Measurements from ENCODE around the gene NOTCH1.

NOTCH1 gene

GRCh38 chr9:136517012-136517743, 28.7 kb downstream of the NOTCH1 start:
- no peak for DNase-seq (ENCODE audit: low read depth, low spot score)

- DNase-seq (ENCODE audit: low read depth, low spot score), result no peak
Measured at GRCh38 chr9:136516191-136516654, 29.6 kb downstream of the NOTCH1 start.

DNA sequence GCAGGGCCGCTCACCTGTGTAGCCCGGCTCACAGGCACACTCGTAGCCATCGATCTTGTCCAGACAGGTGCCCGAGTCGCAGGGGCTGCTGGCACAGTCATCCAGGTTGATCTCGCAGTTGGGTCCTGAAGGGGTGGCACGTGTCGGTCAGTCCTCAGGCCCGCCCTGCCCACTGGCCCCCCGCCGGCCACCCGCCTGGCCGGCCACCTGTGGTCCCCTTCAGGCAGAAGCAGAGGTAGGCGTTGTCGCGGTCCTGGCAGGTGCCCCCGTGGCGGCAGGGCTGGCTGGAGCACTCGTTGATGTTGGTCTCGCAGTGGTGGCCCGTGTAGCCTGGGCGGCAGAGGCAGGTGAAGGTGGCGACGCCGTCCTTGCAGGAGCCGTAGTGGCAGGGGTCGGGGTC, 30.6 kb downstream of the NOTCH1 start:
- no peak for DNase-seq (ENCODE audit: low read depth, low spot score)

DNA sequence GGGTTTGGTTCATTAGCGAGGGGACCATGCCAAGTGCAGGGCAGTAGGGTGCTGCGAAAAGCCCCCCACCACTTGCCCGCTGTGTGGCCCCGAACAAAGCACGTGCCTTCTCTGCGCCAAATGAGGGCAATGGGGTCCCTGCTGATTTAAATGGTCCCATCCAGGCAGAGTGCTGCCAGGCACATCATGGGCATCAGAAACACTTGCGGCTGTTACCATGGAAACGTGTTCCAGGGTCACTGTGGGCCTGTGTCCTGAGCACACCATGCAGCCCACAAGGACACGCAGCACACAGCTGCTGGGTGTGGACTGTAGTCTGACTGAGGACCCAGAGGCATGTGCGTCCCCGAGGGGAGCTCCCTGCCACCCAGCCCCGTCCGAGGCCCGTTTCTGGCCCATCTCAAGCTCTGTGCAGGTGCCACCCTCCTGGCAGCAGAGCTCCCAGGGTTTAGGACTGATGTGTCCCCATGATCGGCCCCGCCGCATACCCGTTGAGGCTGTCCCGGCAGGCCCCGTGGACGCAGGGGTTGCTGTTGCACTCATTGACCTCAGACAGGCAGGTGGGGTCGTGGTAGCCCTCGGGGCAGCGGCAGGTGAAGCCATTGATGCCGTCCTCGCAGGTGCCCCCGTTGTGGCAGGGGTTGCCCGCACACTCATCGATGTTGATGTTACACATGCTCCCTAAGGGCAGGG, 31.7 kb downstream of the NOTCH1 start:
- DNase-seq (ENCODE audit: low read depth, low spot score), result no peak

DNA sequence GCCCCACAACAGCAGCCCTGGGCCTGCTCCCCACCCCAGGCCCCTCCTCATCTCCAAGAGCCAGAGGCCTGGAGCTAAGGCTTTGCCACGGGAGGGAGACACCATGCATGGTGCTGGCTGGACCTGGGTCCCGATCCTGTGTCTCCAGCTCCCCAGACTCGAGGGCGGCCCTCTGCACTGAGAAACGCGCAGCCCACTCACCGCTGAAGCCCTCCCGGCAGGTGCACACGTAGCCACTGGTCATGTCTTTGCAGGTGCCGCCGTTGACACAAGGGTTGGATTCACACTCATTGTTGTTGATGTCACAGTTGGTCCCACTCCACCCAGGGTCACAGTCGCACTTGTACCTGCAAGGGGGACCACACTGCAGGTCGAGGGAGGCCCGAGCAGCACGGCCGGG, 32.7 kb downstream of the NOTCH1 start:
- no peak for DNase-seq (ENCODE audit: low read depth, low spot score)

- no peak for DNase-seq (ENCODE audit: low read depth, low spot score)
Measured at GRCh38 chr9:136512651-136513071, 33.2 kb downstream of the NOTCH1 start.

DNA sequence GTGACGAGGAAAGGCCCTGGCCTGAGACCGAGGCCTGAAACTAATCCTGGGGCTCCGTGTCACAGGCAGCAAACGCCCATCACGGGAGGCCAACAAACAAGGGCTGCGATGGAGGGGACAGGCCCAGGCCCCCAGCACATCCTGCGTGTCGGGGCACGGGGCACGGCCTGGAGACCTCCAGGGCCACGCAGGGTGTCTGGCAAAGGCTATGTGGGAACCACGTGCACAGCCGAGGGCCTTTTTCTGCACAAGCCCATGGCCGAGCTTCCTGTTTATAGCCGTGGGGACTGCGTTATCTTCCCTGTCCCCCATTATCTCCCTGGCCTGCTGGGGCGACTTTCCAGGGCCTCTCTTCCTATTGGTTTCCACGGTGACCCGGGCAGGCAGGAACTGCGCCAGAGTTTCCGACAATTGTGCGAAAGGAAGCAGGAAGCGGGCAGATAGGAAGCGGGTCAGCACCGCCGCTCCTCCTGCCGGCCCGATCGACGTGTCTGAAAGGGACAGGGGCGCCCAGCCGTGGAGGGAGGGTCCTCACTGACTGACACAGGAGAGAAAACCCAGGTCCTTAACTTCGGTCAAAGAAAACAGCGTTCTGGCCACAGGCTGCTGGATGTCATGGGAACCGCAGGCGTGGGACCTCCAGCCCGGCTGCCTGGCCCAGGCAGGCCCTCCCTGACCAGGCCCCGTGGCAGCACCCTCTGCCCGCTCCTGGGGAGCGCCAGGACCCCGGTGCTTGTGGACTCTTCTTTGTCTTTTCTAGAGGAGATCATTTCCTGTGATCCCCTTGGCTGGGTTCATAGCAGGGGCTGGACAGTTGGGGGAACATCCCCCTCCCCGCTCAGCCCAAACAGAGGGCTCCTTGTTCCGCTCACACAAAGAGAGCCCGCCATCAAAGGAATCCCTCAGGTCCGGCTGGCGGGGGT, 33.9 kb downstream of the NOTCH1 start:
- DNase-seq (ENCODE audit: low read depth, low spot score), result no peak

- DNase-seq (ENCODE audit: low read depth, low spot score), result no peak
Measured at GRCh38 chr9:136511144-136511669, 34.6 kb downstream of the NOTCH1 start.

- DNase-seq (ENCODE audit: low read depth, low spot score), result no peak
Measured at GRCh38 chr9:136510561-136510960, 35.3 kb downstream of the NOTCH1 start.

DNA sequence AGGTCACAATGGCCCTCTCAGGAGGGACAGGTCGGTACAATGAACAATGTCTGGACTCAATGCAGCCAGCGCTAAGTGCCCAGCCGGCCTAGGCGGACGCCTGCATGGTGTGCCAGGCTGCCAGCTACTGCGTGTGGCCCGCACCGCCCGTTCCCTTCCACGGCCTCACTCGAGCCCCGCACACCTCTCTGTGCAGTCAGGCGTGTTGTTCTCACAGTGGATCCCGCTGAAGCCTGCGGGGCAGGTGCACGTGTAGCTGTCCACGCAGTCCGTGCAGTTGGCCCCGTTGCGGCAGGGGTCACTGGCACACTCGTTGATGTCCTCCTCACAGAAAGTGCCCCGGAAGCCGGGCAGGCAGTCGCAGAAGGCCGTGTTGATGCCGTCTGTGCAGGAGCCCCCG, 36.3 kb downstream of the NOTCH1 start:
- no peak for DNase-seq (ENCODE audit: low read depth, low spot score)

- DNase-seq (ENCODE audit: low read depth, low spot score), result no peak
Measured at GRCh38 chr9:136508729-136509500, 36.9 kb downstream of the NOTCH1 start.

- DNase-seq (ENCODE audit: low read depth, low spot score), result no peak
Measured at GRCh38 chr9:136507992-136508375, 37.9 kb downstream of the NOTCH1 start.

- DNase-seq (ENCODE audit: low read depth, low spot score), result no peak
Measured at GRCh38 chr9:136507221-136507991, 38.4 kb downstream of the NOTCH1 start.

DNA sequence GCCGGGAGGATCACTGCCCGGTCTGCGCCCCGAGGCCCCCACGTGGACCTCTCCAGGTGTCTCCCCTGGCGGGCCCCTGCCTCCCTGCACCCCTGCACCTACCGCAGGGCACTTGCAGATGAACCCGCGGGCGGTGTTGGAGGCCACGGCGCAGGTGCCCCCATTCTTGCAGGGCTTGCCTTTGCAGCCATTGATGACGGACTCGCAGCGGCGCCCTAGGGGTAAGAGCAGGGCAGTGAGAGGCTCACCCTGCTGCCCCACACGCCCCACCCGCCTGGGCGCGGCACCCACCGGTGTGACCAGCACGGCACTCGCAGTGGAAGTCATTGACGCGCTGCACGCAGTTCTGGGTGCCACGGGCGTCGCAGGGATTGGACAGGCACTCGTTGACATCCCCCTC, 39.4 kb downstream of the NOTCH1 start:
- no peak for DNase-seq (ENCODE audit: low read depth, low spot score)

GRCh38 chr9:136505406-136506403, 40.1 kb downstream of the NOTCH1 start:
- no peak for DNase-seq (ENCODE audit: low read depth, low spot score)

DNA sequence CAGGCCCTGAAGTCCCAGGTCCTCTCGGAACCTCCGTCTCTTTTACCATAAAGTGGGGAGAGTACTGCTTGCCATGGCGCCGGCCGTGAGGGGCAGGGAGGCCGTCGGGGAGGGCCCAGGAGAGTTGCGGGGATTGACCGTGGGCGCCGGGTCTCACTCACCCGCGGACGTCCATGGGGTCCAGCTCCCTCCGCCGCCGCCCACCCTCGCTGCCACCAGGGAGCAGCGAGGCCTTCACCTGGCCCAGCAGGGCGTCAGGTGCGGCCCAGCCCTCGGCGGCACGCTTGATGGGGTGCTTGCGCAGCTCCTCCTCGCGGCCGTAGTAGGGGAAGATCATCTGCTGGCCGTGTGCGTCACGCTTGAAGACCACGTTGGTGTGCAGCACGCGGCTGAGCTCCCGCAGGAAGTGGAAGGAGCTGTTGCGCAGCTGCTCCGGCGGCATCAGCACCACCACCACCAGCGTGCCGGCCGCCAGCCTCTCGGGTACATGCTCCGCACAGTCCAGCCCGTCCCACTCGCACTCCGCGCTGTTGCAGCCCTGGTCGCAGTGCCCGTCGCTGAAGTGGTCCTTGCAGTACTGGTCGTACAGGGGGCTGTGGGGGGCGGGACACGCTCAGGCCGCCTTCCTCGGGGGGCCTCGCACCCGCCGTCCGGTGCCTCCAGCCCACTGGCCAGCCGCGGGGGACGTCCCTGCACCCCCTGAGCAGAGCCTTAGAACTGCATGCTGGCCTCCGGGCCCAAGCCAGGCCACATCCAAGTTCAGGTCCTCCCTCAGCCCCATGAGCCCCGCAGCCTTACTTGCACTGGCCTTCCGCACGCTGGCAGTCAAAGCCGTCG, 41.1 kb downstream of the NOTCH1 start:
- DNase-seq (ENCODE audit: low read depth, low spot score), result no peak

DNA sequence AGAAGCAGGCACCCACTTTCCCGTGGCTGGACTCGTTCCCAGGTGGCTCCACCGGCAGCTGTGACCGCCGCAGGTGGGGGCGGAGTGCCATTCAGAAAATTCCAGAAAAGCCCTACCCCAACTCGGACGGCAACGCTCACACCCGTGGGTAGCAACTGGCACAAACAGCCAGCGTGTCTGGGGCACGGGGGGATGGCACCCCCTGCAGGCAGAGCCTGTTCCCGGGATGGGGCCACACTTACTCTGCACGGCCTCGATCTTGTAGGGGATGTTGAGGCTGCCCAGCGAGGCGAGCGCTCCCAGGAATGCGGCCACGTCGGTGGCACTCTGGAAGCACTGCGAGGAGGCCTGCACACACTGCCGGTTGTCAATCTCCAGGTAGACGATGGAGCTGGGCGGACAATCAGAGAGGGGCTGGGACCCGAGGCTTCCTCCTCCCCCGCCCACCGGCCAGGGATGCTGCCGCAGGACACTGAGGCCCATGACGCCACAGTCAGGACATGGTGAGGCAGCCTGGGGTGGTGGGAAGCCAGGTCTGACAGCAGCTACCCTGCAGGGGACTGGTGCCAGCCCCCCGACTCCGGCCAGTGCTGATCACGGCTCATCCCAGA, 42.8 kb downstream of the NOTCH1 start:
- DNase-seq (ENCODE audit: low read depth, low spot score), result no peak

GRCh38 chr9:136502196-136502595, 43.7 kb downstream of the NOTCH1 start:
- no peak for DNase-seq (ENCODE audit: low read depth, low spot score)
